ENCODE data around the gene RNPC3.

DNA sequence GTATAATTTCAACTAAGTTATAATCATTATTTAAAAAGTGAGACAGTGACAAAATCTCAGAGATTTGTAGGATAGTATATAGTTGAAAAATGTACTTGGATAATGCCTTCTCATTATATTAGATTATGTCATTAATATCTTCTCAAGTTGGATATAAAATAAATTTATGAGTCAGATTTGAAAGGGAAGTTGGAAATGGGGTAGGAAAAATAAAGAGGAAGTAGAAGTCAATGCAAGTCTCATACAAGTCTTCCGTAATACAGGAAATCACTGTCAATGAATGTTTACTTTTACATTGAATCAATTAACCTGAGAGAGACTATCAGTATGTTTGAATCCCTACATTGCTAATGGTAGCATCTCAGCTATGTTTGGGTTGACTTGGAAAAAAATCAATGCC lies 16.2 kb upstream of the RNPC3 start:
- no peak for TF ChIP-seq EP300 (IDR thresholded peaks at IDR 0.05; ENCODE audit: borderline replicate concordance)
- TF ChIP-seq NFIC (IDR thresholded peaks at IDR 0.05) = no peak
- TF ChIP-seq EGR1 (IDR thresholded peaks at IDR 0.05) = no peak
- no peak for TF ChIP-seq ZBTB7A (IDR thresholded peaks at IDR 0.05; ENCODE audit: low read depth)
- TF ChIP-seq CREB1 (IDR thresholded peaks at IDR 0.05; ENCODE audit: low read depth) = no peak
- TF ChIP-seq FOXM1 (IDR thresholded peaks at IDR 0.05; ENCODE audit: borderline replicate concordance, low read depth) = no peak
